K562 (cell line): ENCODE data around the gene DHRS4L2. TPM values are rescaled to one million over a fixed set of nuclear protein-coding genes. Genes with fewer than 3 reads are reported as not detected.

Experiments used
- KDM5B ChIP-seq: fragments of 200-600 bp; sonication (generic); IDR thresholded peaks from 2 replicates; pipeline ENCODE4 v1.6.1; 2012; ENCODE audit warnings: low read depth, mild to moderate bottlenecking, moderate library complexity, low read length, control low read depth, inconsistent platforms; ENCODE audit not compliant: insufficient replicate concordance
- KLF13 ChIP-seq: fragments of 450-650 bp; IDR thresholded peaks from 2 replicates; pipeline ENCODE4 v1.6.1; 2016; ENCODE audit warnings: missing genetic modification characterization, low read depth, mild to moderate bottlenecking, missing compliant biosample characterization, moderate library complexity, borderline replicate concordance
- MITF ChIP-seq: IDR thresholded peaks from 2 replicates; pipeline ENCODE4 v1.6.1; 2014; ENCODE audit warnings: antibody characterized with exemption
- NONO ChIP-seq, 2 experiments: fragments of 200-400 bp in 1 of 2; fragments of 450-650 bp in 1 of 2; formaldehyde crosslinking in 1 of 2; IDR thresholded peaks; 2 replicates each; pipeline ENCODE4 v1.6.1; 2017; ENCODE audit warnings: low read depth in 2 of 2, mild to moderate bottlenecking in 2 of 2, moderate library complexity in 2 of 2, low read length in 1 of 2
- PHF8 ChIP-seq: fragments of 200-600 bp; sonication (generic); IDR thresholded peaks from 2 replicates; pipeline ENCODE4 v1.6.1; 2012; ENCODE audit warnings: mixed run types, mild to moderate bottlenecking, inconsistent platforms, low read length, moderate library complexity, borderline replicate concordance
- PML ChIP-seq: IDR thresholded peaks from 2 replicates; pipeline ENCODE4 v1.6.1; 2012; ENCODE audit warnings: low read length, inconsistent platforms
- SMAD4 ChIP-seq: fragments of 250-450 bp; sonication (Bioruptor Pico); conservative IDR thresholded peaks from 2 replicates; pipeline ENCODE4 v1.8.0; 2021; ENCODE audit warnings: inconsistent platforms, mild to moderate bottlenecking, moderate library complexity
- ZBTB43 ChIP-seq: sonication (generic); formaldehyde crosslinking; IDR thresholded peaks from 2 replicates; pipeline ENCODE4 v1.8.0; 2023; ENCODE audit warnings: mild to moderate bottlenecking, missing genetic modification reagents
- ZNF436 ChIP-seq: fragments of 250-450, 450-650 bp; sonication (Bioruptor Pico); formaldehyde crosslinking; IDR thresholded peaks from 2 replicates; pipeline ENCODE4 v1.7.0; 2020; ENCODE audit warnings: mild to moderate bottlenecking
- polyA plus RNA-seq, 8 experiments: library from polyadenylated mRNA; depleted of rRNA in 4 of 8; stranded (reverse) in 5 of 8; unstranded in 3 of 8; fragments of >200 nt; fragmentation: Nextera tagmentation in 2 of 8; fragmentation: Illumina TruSeq in 1 of 8; extraction: Ambion mirVana in 2 of 8; extraction: Trizol in 1 of 8; gene quantifications; 2 replicates each; pipeline versions ENCODE4 v1.2.1 to v1.2.3, GENCODE V29; 2011 to 2014; ENCODE audit warnings: inconsistent platforms in 1 of 8, missing spikeins in 1 of 8
- total RNA-seq, 7 experiments: library from RNA; depleted of rRNA in 6 of 7; stranded (reverse); fragments of >200 nt in 6 of 7; fragmentation: Illumina TruSeq in 2 of 7; extraction: Trizol in 2 of 7; gene quantifications; 2 replicates each; pipeline versions ENCODE4 v1.2.1 to v1.2.3, GENCODE V29; 2011 to 2021; ENCODE audit warnings: low replicate concordance in 1 of 7
- TF ChIP-seq, protein P1 (sequence below), 2 experiments: fragments of 450-650 bp; formaldehyde crosslinking in 1 of 2; IDR thresholded peaks; 2 replicates each; pipeline versions ENCODE4 v1.4.0 to v1.6.1; 2014 to 2020; ENCODE audit warnings: mild to moderate bottlenecking in 2 of 2, borderline replicate concordance in 1 of 2, low read depth in 1 of 2
- TF ChIP-seq, protein P2 (sequence below): fragments of 250-450 bp; sonication (Bioruptor Pico); IDR thresholded peaks from 2 replicates; pipeline ENCODE4 v1.4.0; 2020; ENCODE audit warnings: mild to moderate bottlenecking

The DHRS4L2 gene
- total and polyA plus RNA-seq, 9 of the 15 experiments (the other 6 are each of a cell fraction or from before 2014, with no cell fraction given), result 2.3 to 13.7 (median 8.1) TPM

- TF ChIP-seq, protein P1, sequence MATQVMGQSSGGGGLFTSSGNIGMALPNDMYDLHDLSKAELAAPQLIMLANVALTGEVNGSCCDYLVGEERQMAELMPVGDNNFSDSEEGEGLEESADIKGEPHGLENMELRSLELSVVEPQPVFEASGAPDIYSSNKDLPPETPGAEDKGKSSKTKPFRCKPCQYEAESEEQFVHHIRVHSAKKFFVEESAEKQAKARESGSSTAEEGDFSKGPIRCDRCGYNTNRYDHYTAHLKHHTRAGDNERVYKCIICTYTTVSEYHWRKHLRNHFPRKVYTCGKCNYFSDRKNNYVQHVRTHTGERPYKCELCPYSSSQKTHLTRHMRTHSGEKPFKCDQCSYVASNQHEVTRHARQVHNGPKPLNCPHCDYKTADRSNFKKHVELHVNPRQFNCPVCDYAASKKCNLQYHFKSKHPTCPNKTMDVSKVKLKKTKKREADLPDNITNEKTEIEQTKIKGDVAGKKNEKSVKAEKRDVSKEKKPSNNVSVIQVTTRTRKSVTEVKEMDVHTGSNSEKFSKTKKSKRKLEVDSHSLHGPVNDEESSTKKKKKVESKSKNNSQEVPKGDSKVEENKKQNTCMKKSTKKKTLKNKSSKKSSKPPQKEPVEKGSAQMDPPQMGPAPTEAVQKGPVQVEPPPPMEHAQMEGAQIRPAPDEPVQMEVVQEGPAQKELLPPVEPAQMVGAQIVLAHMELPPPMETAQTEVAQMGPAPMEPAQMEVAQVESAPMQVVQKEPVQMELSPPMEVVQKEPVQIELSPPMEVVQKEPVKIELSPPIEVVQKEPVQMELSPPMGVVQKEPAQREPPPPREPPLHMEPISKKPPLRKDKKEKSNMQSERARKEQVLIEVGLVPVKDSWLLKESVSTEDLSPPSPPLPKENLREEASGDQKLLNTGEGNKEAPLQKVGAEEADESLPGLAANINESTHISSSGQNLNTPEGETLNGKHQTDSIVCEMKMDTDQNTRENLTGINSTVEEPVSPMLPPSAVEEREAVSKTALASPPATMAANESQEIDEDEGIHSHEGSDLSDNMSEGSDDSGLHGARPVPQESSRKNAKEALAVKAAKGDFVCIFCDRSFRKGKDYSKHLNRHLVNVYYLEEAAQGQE (IDR thresholded peaks at IDR 0.05; ENCODE audit: borderline replicate concordance), result no peak
- TF ChIP-seq, protein P1 (CRISPR knock-in tag; IDR thresholded peaks at IDR 0.05; ENCODE audit: low read depth), result no peak
- TF ChIP-seq NONO (IDR thresholded peaks at IDR 0.05; ENCODE audit: low read depth in 2 of 2, low read length in 1 of 2), result no peak
- TF ChIP-seq, protein P2, sequence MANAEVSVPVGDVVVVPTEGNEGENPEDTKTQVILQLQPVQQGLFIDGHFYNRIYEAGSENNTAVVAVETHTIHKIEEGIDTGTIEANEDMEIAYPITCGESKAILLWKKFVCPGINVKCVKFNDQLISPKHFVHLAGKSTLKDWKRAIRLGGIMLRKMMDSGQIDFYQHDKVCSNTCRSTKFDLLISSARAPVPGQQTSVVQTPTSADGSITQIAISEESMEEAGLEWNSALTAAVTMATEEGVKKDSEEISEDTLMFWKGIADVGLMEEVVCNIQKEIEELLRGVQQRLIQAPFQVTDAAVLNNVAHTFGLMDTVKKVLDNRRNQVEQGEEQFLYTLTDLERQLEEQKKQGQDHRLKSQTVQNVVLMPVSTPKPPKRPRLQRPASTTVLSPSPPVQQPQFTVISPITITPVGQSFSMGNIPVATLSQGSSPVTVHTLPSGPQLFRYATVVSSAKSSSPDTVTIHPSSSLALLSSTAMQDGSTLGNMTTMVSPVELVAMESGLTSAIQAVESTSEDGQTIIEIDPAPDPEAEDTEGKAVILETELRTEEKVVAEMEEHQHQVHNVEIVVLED, result 0 out of 2 replicates have a peak, but pooled peaks have one; percentile 43
- no peak for TF ChIP-seq PML
- TF ChIP-seq SMAD4 (CRISPR knock-in tag), result peak; percentile 93
- TF ChIP-seq KLF13 (tag), result no peak
- TF ChIP-seq MITF, result peak; percentile 58; the same call in 1 of the 2 replicates
- no peak for TF ChIP-seq PHF8
- TF ChIP-seq ZNF436 (CRISPR knock-in tag), result no peak
- TF ChIP-seq KDM5B, result no peak
- no peak for TF ChIP-seq ZBTB43
Observed at GRCh38 chr14:23939607-23940326, 49.0 kb upstream of the DHRS4L2 start (continued).
